HepG2 (cell line): ENCODE data around the gene ARPC1A. TPM values are rescaled to one million over a fixed set of nuclear protein-coding genes. Genes with fewer than 3 reads are reported as not detected.

Source experiments
- EP300 ChIP-seq, 3 experiments: sonication (generic) in 1 of 3; formaldehyde crosslinking in 1 of 3; IDR thresholded peaks; 2 replicates each; pipeline versions ENCODE4 v1.5.1 to v1.6.1; 2011 to 2020; ENCODE audit warnings: low read depth in 2 of 3, low read length in 2 of 3, borderline replicate concordance in 1 of 3, improper control_type of control experiment in 1 of 3, mild to moderate bottlenecking in 1 of 3, missing genetic modification reagents in 1 of 3, moderate library complexity in 1 of 3
- MAFG ChIP-seq: sonication (generic); formaldehyde crosslinking; IDR thresholded peaks from 2 replicates; pipeline ENCODE4 v1.5.1; 2020; ENCODE audit warnings: mild to moderate bottlenecking, missing genetic modification reagents
- MAX ChIP-seq: IDR thresholded peaks from 2 replicates; pipeline ENCODE4 v1.6.1; 2012; ENCODE audit warnings: inconsistent platforms
- NFAT5 ChIP-seq: sonication (generic); formaldehyde crosslinking; IDR thresholded peaks from 2 replicates; pipeline ENCODE4 v1.4.0; 2020; ENCODE audit warnings: missing genetic modification reagents
- POLR2G ChIP-seq: fragments of 200-400 bp; formaldehyde crosslinking; IDR thresholded peaks from 2 replicates; pipeline ENCODE4 v1.6.1; 2018; ENCODE audit warnings: mild to moderate bottlenecking, low read depth, low read length, moderate library complexity
- RAD51 ChIP-seq: fragments of 450-650 bp; IDR thresholded peaks from 2 replicates; pipeline ENCODE4 v1.6.1; 2016; ENCODE audit warnings: borderline replicate concordance
- SIX4 ChIP-seq: sonication (generic); formaldehyde crosslinking; IDR thresholded peaks from 2 replicates; pipeline ENCODE4 v1.4.0; 2020; ENCODE audit warnings: missing genetic modification reagents
- ZNF234 ChIP-seq: sonication (generic); formaldehyde crosslinking; conservative IDR thresholded peaks from 2 replicates; pipeline ENCODE4 v1.5.1; 2020; ENCODE audit warnings: mild to moderate bottlenecking, missing genetic modification reagents
- ZNF772 ChIP-seq: sonication (generic); formaldehyde crosslinking; IDR thresholded peaks from 2 replicates; pipeline ENCODE4 v1.5.0; 2020; ENCODE audit warnings: mild to moderate bottlenecking, missing genetic modification reagents
- polyA plus RNA-seq, 8 experiments: library from polyadenylated mRNA; depleted of rRNA in 3 of 8; stranded (reverse) in 7 of 8; unstranded in 1 of 8; fragments of >200 nt; fragmentation: Illumina TruSeq in 4 of 8; extraction: Trizol in 4 of 8; gene quantifications; 2 replicates each; pipeline versions ENCODE4 v1.2.1 to v1.2.3, GENCODE V29; 2011 to 2016; ENCODE audit warnings: low read depth in 4 of 8, missing spikeins in 1 of 8, mixed read lengths in 1 of 8; ENCODE audit not compliant: insufficient read depth in 1 of 8
- total RNA-seq, 5 experiments: library from RNA; depleted of rRNA; stranded (reverse); fragments of >200 nt; fragmentation: Illumina TruSeq; extraction: Trizol; gene quantifications; 2 replicates each; pipeline ENCODE4 v1.2.3, GENCODE V29; 2016; ENCODE audit warnings: low read depth in 1 of 5
- TF ChIP-seq, protein P1 (sequence below): sonication (generic); formaldehyde crosslinking; IDR thresholded peaks from 2 replicates; pipeline ENCODE4 v1.4.0; 2020; ENCODE audit warnings: missing genetic modification reagents, mild to moderate bottlenecking, borderline replicate concordance
- TF ChIP-seq, protein P2 (sequence below): sonication (generic); formaldehyde crosslinking; IDR thresholded peaks from 2 replicates; pipeline ENCODE4 v1.5.0; 2020; ENCODE audit warnings: mild to moderate bottlenecking, missing genetic modification reagents
- TF ChIP-seq, protein P3 (sequence below): sonication (generic); formaldehyde crosslinking; IDR thresholded peaks from 2 replicates; pipeline ENCODE4 v1.5.0; 2020; ENCODE audit warnings: mild to moderate bottlenecking, missing genetic modification reagents

ARPC1A gene
- total and polyA plus RNA-seq, 2 of the 13 experiments (the other 11 are each of a cell fraction or from before 2014, with no cell fraction given): 44.3 to 88.5 TPM

DNA sequence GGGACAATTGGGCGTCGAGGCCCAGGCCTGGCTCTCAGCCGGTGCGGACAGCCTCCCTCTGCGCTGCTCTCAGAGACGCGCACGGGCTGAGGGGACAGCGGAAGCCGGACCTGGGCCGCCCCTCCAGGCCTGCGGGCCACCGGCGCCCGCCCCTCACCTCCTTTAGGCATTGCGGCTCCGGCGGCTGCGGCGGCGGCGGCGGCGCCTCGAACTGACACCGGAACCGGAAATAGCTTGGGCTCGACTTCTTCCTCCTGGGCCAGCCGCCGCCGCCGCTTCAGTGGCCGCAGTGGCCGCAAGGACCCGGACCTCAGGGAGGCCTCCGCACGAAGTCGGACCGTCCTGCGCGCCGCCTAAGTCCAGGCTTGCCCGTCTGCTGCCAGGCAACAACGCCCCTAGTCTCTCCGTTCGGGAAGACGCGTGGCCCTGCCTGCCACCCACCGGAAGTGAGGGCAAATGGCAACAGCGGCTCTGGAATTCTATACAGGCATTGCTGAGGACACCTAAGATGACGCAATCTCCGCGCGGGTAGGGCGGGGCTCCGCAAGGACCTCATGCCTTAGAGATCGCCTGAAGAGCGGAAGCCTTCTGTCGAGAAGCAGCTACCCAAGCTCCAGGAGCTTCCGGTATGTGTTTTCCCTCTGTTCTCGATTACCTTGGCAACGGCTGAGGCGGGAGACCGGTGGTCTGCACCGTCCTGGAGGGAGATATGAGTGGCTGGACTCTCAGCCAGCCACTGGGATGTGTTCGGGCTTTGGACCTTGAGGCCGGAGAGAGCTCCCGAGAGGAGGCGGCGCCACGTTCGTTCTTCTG is 82.9 kb downstream of the ARPC1A start, which contains the start of the genes BUD31 and PDAP1 (continued):
- TF ChIP-seq EP300 (IDR thresholded peaks at IDR 0.05; ENCODE audit: low read depth in 2 of 2, low read length in 2 of 2): peak; percentile 41 to 54; a peak in 1 of 4 replicates
- peak; percentile 42; the same call in 1 of the 2 replicates for TF ChIP-seq EP300 (CRISPR knock-in tag; IDR thresholded peaks at IDR 0.05; ENCODE audit: borderline replicate concordance)
- TF ChIP-seq, protein P1, sequence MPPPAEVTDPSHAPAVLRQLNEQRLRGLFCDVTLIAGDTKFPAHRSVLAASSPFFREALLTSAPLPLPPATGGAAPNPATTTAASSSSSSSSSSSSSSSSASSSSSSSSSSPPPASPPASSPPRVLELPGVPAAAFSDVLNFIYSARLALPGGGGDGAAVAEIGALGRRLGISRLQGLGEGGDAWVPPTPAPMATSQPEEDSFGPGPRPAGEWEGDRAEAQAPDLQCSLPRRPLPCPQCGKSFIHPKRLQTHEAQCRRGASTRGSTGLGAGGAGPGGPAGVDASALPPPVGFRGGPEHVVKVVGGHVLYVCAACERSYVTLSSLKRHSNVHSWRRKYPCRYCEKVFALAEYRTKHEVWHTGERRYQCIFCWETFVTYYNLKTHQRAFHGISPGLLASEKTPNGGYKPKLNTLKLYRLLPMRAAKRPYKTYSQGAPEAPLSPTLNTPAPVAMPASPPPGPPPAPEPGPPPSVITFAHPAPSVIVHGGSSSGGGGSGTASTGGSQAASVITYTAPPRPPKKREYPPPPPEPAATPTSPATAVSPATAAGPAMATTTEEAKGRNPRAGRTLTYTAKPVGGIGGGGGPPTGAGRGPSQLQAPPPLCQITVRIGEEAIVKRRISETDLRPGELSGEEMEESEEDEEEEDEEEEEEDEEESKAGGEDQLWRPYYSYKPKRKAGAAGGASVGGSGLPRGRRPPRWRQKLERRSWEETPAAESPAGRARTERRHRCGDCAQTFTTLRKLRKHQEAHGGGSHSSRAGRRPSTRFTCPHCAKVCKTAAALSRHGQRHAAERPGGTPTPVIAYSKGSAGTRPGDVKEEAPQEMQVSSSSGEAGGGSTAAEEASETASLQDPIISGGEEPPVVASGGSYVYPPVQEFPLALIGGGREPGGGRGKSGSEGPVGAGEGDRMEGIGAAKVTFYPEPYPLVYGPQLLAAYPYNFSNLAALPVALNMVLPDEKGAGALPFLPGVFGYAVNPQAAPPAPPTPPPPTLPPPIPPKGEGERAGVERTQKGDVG (CRISPR knock-in tag): peak; percentile 61; the same call in 1 of the 2 replicates
- TF ChIP-seq MAX: peak; percentile 80
- peak; percentile 36; the same call in 1 of the 2 replicates for TF ChIP-seq NFAT5 (CRISPR knock-in tag)
- TF ChIP-seq SIX4 (CRISPR knock-in tag): peak; percentile 59; the same call in 1 of the 2 replicates
- TF ChIP-seq ZNF772 (CRISPR knock-in tag): 0 out of 2 replicates have a peak, but pooled peaks have one; percentile 74
- TF ChIP-seq, protein P2, sequence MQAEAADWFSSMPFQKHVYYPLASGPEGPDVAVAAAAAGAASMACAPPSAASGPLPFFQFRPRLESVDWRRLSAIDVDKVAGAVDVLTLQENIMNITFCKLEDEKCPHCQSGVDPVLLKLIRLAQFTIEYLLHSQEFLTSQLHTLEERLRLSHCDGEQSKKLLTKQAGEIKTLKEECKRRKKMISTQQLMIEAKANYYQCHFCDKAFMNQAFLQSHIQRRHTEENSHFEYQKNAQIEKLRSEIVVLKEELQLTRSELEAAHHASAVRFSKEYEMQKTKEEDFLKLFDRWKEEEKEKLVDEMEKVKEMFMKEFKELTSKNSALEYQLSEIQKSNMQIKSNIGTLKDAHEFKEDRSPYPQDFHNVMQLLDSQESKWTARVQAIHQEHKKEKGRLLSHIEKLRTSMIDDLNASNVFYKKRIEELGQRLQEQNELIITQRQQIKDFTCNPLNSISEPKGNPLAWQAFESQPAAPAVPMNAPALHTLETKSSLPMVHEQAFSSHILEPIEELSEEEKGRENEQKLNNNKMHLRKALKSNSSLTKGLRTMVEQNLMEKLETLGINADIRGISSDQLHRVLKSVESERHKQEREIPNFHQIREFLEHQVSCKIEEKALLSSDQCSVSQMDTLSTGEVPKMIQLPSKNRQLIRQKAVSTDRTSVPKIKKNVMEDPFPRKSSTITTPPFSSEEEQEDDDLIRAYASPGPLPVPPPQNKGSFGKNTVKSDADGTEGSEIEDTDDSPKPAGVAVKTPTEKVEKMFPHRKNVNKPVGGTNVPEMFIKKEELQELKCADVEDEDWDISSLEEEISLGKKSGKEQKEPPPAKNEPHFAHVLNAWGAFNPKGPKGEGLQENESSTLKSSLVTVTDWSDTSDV: peak; percentile 34; the same call in 1 of the 2 replicates
- peak; percentile 77 for TF ChIP-seq POLR2G
- no peak for TF ChIP-seq MAFG (CRISPR knock-in tag)
- 0 out of 2 replicates have a peak, but pooled peaks have one; percentile 53 for TF ChIP-seq ZNF234
- TF ChIP-seq RAD51: no peak
- TF ChIP-seq, protein P3, sequence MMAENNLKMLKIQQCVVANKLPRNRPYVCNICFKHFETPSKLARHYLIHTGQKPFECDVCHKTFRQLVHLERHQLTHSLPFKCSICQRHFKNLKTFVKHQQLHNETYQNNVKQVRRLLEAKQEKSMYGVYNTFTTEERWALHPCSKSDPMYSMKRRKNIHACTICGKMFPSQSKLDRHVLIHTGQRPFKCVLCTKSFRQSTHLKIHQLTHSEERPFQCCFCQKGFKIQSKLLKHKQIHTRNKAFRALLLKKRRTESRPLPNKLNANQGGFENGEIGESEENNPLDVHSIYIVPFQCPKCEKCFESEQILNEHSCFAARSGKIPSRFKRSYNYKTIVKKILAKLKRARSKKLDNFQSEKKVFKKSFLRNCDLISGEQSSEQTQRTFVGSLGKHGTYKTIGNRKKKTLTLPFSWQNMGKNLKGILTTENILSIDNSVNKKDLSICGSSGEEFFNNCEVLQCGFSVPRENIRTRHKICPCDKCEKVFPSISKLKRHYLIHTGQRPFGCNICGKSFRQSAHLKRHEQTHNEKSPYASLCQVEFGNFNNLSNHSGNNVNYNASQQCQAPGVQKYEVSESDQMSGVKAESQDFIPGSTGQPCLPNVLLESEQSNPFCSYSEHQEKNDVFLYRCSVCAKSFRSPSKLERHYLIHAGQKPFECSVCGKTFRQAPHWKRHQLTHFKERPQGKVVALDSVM (CRISPR knock-in tag): peak; percentile 30; the same call in 1 of the 2 replicates
